Islet precursor cell (in vitro differentiated cells): ENCODE measurements around the gene SPINK14.

Experiments
- DNase-seq: peaks from one replicate; pipeline ENCODE4 v3.0.0-alpha.2; 2018

SPINK14 gene, protein sequence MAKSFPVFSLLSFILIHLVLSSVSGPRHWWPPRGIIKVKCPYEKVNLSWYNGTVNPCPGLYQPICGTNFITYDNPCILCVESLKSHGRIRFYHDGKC

GRCh38 chr5:148168246-148168645 is at the start of gene SPINK14:
SPINK14 (plus strand) TSS chr5:148168546; CDS start chr5:148169733, 1,187 bp downstream.
- DNase-seq = no peak

GRCh38 chr5:148120317-148120716 is 48.0 kb upstream of the SPINK14 start:
- DNase-seq = no peak

DNA sequence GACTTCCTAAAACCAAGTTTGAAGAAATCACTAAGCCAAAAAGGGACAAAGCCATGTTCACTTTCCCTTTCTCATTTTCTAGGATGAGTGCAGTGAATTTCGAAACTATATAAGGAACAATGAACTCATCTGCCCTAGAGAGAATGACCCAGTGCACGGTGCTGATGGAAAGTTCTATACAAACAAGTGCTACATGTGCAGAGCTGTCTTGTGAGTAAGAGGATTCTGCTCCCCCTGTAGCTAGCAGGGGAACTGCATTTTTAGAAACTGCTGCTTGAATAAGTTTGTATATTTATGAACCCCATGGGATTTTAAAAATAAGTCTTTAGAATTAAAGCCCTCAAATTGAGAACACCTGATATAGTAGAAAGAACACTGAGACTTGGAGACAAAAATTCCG is 42.7 kb upstream of the SPINK14 start:
- no peak for DNase-seq

DNA sequence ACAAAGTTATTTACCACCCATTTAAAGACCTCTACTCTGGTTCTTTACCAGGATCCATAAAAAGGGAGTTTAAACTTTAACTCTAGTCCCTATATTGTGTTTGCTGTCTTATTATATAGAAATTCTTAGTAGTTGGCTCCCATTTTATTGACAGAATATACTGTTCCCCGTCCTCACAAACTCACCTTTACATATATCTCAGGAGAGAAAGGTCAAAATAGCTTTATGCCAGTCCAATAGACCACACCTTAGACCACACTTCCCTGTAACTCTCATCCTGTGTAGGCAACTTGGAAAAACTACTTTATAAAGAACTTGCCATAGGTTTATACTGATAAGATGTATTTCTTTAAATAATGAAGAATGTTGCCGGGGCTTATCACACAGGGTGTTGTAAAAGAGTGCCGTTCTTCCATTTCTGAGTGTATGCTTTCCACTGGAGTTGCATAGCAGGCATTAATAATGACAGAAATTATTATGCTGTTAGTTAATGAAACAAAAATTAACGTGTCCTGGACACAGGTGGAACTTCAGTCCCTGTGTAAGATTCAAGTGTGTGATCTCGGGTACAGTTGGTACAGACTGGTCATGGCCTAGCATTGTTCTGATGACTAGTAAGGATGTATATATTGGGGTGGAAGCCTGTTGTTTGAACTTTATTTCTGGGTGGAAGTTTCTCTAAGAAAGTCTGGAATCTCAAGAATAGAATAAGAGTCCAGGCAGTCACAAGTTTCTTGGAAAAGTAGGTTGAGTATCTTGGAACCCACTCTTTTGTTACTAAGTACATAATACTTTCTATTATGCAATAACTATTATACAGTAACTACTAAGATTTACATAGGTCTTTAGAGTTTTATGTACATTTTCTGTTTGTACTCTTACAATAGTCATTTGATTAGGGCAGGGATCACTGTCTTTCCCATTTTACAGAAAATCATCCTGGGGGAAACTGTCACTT is 33.0 kb upstream of the SPINK14 start:
- DNase-seq = no peak

GRCh38 chr5:148140846-148141245 is 27.5 kb upstream of the SPINK14 start:
- DNase-seq = no peak

- no peak for DNase-seq
These were observed 26.7 kb upstream of the SPINK14 start for GRCh38 chr5:148141645-148142044.

DNA sequence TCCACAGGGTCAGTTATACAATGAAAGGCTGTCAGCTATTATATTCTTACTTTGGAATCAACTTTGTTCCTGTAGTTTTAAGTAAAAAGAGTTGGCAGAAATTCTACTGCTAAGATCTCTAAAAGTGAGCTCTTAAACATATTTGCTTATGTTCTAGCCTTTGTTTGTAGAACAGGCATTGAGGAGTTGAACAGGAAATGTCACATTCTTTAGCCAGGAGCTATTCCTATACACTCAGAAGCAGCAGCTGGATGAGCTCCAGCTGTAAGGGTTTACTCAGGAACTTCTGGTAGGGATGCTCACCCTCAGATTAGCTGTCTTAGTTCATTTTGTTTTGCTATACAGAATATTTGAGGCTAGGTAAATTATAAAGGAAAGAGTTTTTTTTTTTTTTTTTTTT is 22.4 kb upstream of the SPINK14 start:
- peak; percentile 58 for DNase-seq

- DNase-seq = no peak
These were observed 21.9 kb upstream of the SPINK14 start for GRCh38 chr5:148146487-148146886.

- DNase-seq = no peak
These were observed 20.9 kb upstream of the SPINK14 start for GRCh38 chr5:148147415-148147814.

- DNase-seq = no peak
These were observed 16.5 kb upstream of the SPINK14 start for GRCh38 chr5:148151872-148152271.

DNA sequence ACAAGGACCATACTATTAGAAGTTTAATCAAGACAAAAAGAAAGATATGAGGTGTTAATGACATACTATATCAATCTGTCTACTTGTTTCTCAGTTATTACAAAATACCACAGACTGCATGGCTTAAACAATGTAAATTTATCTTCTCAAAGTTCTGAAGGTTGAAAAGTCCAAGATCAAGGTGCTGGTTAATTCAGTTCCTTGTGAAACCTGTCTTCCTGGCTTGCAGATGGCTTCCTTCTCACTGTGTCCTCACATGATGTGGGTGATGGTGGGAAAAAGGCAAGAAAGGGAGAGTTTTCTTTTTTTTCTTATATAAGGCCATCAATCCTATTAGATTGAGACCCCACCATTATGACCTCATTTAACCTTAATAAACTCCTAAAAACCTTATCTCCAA is 15.6 kb upstream of the SPINK14 start:
- no peak for DNase-seq

DNA sequence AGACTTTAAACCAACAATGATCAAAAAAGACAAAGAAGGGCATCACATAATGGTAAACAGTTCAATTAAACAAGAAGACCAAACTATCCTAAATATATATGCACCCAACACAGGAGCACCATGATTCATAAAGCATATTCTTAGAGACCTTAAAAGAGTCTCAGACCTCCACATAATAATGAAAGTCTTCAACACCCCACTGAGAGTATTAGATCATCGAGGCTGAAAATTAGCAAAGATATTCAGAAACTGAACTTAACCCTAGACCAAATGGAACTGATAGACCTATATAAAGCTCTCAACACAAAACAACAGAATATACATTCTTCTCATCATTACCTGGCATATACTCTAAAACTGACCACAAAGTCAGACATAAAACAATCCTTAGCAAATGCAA is 11.7 kb upstream of the SPINK14 start:
- no peak for DNase-seq

DNA sequence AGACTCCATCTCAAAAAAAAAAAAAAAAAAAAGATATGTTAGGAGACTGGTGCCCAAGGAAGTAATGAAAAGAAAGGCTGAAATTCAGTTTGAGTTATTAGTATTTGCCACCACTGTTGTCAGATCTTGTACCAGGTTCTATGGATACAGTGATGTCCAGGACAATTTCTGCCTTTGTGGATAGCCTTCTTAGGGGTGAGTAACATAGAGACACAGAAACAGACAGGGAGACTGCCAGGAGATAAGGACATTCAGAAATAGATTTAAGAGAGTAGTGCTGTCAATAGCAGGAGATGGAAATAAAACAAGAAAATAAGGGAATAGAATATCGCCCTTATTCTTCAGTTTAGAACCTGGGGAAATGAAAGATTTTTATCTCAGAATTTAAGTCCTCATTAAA is 6.3 kb upstream of the SPINK14 start:
- DNase-seq = no peak

DNA sequence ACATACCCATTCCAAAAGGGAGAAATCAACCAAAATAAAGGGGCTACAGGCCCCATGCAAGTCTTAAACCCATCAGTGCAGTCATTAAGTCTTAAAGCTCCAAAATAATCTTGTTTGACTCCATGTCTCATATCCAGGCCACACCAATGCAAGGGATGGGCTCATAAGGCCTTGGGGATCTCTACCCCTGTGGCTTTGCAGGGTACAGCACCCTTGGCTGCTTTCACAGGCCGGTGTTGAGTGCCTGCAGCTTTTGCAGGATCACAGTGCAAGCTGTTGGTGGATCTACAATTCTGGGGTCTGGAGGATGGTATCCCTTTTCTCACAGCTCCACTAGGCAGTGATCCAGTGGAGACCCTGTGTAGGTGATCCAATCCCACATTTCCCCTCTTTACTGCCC is 5.0 kb upstream of the SPINK14 start:
- no peak for DNase-seq

DNA sequence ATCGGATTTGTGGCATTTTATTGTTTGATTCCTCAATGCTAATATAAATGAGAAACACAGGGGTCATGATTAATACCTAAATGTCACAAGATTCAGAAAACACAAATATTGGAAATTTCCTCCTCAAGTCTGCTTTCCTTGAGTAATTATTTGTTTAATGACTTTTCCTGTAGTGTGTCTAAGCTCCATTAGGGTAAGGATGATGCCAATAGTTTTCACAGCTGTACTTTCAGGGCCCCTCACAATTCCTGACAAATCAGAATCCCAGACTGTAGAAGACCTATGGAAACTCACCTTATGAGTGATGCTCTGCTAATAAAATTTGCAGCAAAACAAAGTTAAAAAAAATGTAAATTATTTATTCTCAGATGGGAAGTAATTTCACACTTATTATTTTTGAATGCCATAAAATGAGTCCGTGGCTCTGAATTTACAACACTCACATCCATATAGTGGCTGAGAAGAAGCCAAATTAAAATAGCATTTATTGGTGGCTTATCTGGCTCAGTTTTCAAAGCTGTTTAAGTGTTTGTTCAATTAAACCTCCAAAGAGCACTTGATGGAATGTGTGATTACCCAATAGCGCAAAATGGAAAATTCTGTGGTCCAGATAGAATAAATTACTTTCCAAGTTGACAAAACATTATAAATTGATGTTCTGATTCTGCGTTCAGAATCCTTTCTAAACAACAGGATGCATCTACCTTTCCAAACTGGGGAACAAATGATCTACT is 1.6 kb upstream of the SPINK14 start:
- DNase-seq = no peak

DNA sequence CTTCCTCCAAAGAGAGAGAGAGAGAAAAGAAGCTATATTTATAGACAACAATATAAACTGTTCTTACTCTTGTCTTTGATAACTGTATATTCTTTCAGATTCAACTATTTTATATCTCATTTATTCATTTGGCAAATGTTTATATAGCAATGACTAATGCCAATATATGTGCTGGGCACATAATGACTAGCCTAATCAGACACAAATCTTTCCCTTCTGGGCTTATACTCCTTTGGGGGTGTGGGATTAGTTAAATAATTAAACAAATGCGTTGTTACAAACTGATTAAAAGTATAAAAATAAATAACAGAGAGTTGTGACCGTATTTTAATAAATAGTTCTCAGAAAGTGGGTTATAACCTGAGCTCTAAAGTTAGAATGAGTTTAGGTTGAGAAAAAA is 4.0 kb downstream of the SPINK14 start:
- no peak for DNase-seq

DNA sequence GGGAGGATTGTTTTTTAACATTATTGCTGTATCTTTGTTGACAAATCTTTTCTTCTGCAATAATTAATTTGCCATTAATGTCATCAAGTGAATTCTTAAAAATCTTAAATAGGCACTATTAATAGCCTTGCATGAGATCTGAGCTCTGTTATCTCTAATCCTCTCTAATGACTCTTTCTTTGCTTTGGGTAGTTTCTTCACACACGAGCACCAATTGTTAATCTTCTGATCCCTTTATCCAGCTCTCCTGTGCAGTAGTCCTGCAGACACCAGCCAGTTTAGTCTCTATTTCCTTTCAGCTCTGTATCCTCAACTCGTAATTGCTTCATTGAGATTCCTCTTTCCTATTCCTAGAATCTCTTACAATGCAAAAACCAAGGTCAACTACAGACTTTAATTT is 8.1 kb downstream of the SPINK14 start:
- DNase-seq = no peak

GRCh38 chr5:148177207-148177606 is 8.9 kb downstream of the SPINK14 start:
- no peak for DNase-seq

- no peak for DNase-seq
These were observed 11.0 kb downstream of the SPINK14 start for GRCh38 chr5:148179234-148179824.

DNA sequence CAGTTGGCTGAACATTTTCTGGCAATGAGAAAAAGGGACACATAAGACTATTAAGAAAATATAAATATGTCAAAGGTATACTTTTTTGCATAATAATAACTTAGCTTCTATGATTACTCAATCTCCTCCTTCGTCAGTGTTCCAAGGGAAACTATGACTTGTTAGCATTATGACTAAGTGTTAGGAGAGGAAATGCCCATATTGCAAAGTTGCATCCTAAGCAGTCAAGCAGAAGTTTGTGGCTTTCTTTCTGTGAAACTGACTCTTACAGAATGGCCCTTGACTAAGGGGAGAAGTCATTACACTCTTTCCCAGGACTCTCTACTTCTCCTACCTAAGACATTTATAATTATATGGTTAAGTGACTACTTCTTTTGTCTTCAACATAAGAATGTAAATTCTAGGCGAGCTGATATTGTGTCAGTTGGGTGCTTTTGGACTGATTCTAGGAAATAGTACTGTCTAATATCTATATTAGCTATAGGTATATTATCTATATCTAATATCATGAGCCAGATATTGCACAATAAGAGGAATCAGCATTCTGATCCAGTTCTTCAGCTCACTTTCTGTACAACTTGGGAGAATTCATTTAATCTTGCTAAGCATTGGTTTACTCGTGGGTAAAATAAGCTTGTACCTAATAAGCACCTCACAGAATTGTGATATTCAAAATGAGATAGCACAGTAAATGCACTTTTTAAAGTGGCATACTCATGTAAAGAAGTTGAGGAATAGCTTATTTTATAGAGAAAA is 18.1 kb downstream of the SPINK14 start:
- no peak for DNase-seq

- DNase-seq = no peak
These were observed 22.7 kb downstream of the SPINK14 start for GRCh38 chr5:148191010-148191409.

GRCh38 chr5:148193202-148193601 is 24.9 kb downstream of the SPINK14 start:
- DNase-seq = no peak

DNA sequence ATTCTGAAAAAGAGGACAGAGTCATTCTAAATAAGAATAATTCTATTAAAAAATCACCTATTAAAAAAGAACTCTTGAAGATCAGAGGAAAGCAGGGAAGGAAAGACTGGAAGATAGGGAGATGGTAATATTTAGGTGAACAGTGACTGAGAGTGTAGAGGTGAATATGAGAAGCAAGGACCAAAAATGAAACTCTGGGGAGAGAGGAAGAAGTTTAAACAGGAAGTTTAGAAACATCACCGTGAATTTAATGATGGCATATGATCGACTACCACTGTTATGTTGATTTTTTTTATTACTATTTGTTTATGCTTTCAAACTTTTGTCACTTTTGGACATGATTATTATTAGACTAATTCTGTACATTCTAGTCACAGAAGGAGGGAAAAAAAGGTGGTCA is 32.8 kb downstream of the SPINK14 start:
- no peak for DNase-seq
